ENCODE measurements around the gene GALNT14. TPM values are rescaled to one million over a fixed set of nuclear protein-coding genes. Genes with fewer than 3 reads are reported as not detected.

Gene GALNT14
- total and polyA plus RNA-seq, 9 of the 15 experiments (the other 6 are each of a cell fraction or from before 2014, with no cell fraction given), result 0.11 TPM; not detected in 8

GRCh38 chr2:30877833-30878232 lies 260.4 kb downstream of the GALNT14 start:
- Histone ChIP-seq H3K9me1 (ENCODE audit: control insufficient read depth, insufficient read depth, low read length) (no peaks in the 10 kb centered on the region), H3K4me1 (replicated peaks in 1 of 2; ENCODE audit: control insufficient read depth in 2 of 2, insufficient read depth in 2 of 2, low read length in 2 of 2) (no peaks in the 10 kb centered on the region), H3K79me2 (ENCODE audit: control insufficient read depth, insufficient read depth, low read length) (no peaks in the 10 kb centered on the region), H3K4me3 (no peak overlapping the region), H3K9me3 (replicated peaks; ENCODE audit: control insufficient read depth, insufficient read depth, low read depth, low read length) (no peaks in the 10 kb centered on the region), H3K4me2 (ENCODE audit: insufficient read depth, low read length) (no peak overlapping the region), H2AFZ (ENCODE audit: low read depth, low read length) (no peak overlapping the region), H3K27ac (ENCODE audit: extremely low read depth, low read depth, low read length) (no peak overlapping the region), H3K9ac (ENCODE audit: insufficient read depth in 1 of 2, low read depth in 2 of 2, low read length in 2 of 2) (no peak overlapping the region), H3K36me3 (ENCODE audit: control insufficient read depth, insufficient read depth, low read length) (no peaks in the 10 kb centered on the region), H4K20me1 (replicated peaks; ENCODE audit: control insufficient read depth, insufficient read depth, low read length) (no peaks in the 10 kb centered on the region), H3K27me3 (ENCODE audit: control insufficient read depth in 2 of 2, insufficient read depth in 2 of 2, low read length in 2 of 2) (peaks cover 0 to 5% of the 10 kb centered on the region in 2 experiments; a peak in 2 of 5 replicates)
- 0% methylated on average over 2 of the region's 2 CpGs for WGBS (ENCODE audit: insufficient coverage, low coverage, missing lambda C conversion rate)
- FAIRE-seq (no peak), DNase-seq (ENCODE audit: extremely low read depth in 1 of 4, low spot score in 3 of 4) (no peak), ATAC-seq (no peak)
- in situ Hi-C loops (cut with MboI), result no loop called here
- BruUV-seq (replicated peaks), result no TSS peak
- ChIA-PET CTCF (ENCODE audit: low intra/inter-chr PET ratio) (no interaction called here), POLR2A (interaction anchor here (0.6 to 0.9 kb wide), 3 partner anchors 13 to 422 kb away, joined by 3 to 8 read pairs (median 4); no protein-coding TSS in a partner anchor)
- TF ChIP-seq POLR2G (IDR thresholded peaks at IDR 0.05; ENCODE audit: low read depth, low read length) (no peak), PREB (CRISPR knock-in tag; IDR thresholded peaks at IDR 0.05) (no peak), PPARD (CRISPR knock-in tag; IDR thresholded peaks at IDR 0.05) (no peak), FOXJ3 (CRISPR knock-in tag; IDR thresholded peaks at IDR 0.05) (no peak), SIN3A (IDR thresholded peaks at IDR 0.05; ENCODE audit: borderline replicate concordance in 2 of 2, control insufficient read depth in 1 of 2, low read depth in 2 of 2, low read length in 2 of 2) (no peak), ZNF436 (CRISPR knock-in tag; IDR thresholded peaks at IDR 0.05) (no peak), CREBBP (IDR thresholded peaks at IDR 0.05; ENCODE audit: low read depth, low read length) (no peak), JUNB (CRISPR knock-in tag; conservative IDR thresholded peaks at IDR 0.05) (no peak), RBM34 (IDR thresholded peaks at IDR 0.05; ENCODE audit: borderline replicate concordance, insufficient read depth, low read length) (no peak), ATF7 (IDR thresholded peaks at IDR 0.05) (no peak), NR2C2 (CRISPR knock-in tag; IDR thresholded peaks at IDR 0.05) (no peak), NR2C2 (tag; IDR thresholded peaks at IDR 0.05) (no peak), ZMIZ1 (IDR thresholded peaks at IDR 0.05; ENCODE audit: low read depth in 2 of 2, low read length in 2 of 2) (no peak), RUNX1 (IDR thresholded peaks at IDR 0.05; ENCODE audit: low read depth) (no peak), HLTF (IDR thresholded peaks at IDR 0.05) (no peak)
- intact Hi-C loops (cut with micrococcal nuclease), result no loop called here
